Neural cell (in vitro differentiated cells): Measurements from ENCODE around the gene CACNA1E. TPM values are rescaled to one million over a fixed set of nuclear protein-coding genes. Genes with fewer than 3 reads are reported as not detected.

Experiments used
- H2AFZ ChIP-seq: fragments of 200-600, 300-800 bp; sonication (generic), shearing (Covaris generic); 2 replicates; pipeline ENCODE4 v1.6.0; 2014; ENCODE audit warnings: low read depth, mild to moderate bottlenecking, antibody characterized with exemption, low read length, moderate library complexity
- H3F3A ChIP-seq: fragments of 200-600 bp; shearing (Covaris generic); 2 replicates; pipeline ENCODE4 v1.6.1; 2016; ENCODE audit warnings: mild to moderate bottlenecking, moderate library complexity, mixed read lengths, antibody characterized with exemption, low read length; ENCODE audit not compliant: insufficient read depth, poor library complexity, severe bottlenecking
- H3K27ac ChIP-seq: fragments of 200-600, 300-800 bp; sonication (generic), shearing (Covaris generic); 2 replicates; pipeline ENCODE4 v1.5.1; 2014; ENCODE audit warnings: mild to moderate bottlenecking, low read length, moderate library complexity
- H3K27me3 ChIP-seq: fragments of 300-800, 200-600 bp; sonication (generic), shearing (Covaris generic); 2 replicates; pipeline ENCODE4 v1.6.0; 2014; ENCODE audit warnings: mild to moderate bottlenecking, low read depth, low read length, moderate library complexity; ENCODE audit not compliant: insufficient read depth
- H3K36me3 ChIP-seq: fragments of 300-800, 200-600 bp; sonication (generic), shearing (Covaris generic); 2 replicates; pipeline ENCODE4 v1.5.1; 2014; ENCODE audit warnings: mild to moderate bottlenecking, antibody characterized with exemption, low read length, moderate library complexity; ENCODE audit not compliant: insufficient read depth
- H3K4me2 ChIP-seq: fragments of 300-800, 200-600 bp; sonication (generic), shearing (Covaris generic); 2 replicates; pipeline ENCODE4 v1.6.0; 2014; ENCODE audit warnings: mild to moderate bottlenecking, low read length
- H3K4me3 ChIP-seq: fragments of 300-800, 200-600 bp; sonication (generic), shearing (Covaris generic); 2 replicates; pipeline ENCODE4 v1.5.1; 2014; ENCODE audit warnings: mild to moderate bottlenecking, low read length, moderate library complexity
- H3K79me2 ChIP-seq: fragments of 200-600 bp; shearing (Covaris generic); replicated peaks from 2 replicates; pipeline ENCODE4 v1.6.0; 2014; ENCODE audit warnings: mild to moderate bottlenecking, low read length, moderate library complexity; ENCODE audit not compliant: insufficient read depth
- H3K9ac ChIP-seq: fragments of 300-800, 200-600 bp; sonication (generic), shearing (Covaris generic); 2 replicates; pipeline ENCODE4 v1.6.1; 2016; ENCODE audit warnings: mild to moderate bottlenecking, low read length, mixed read lengths
- H3K9me2 ChIP-seq: fragments of 200-600 bp; shearing (Covaris generic); 2 replicates; pipeline ENCODE4 v1.6.1; 2016; ENCODE audit warnings: mild to moderate bottlenecking, low read length, mixed read lengths; ENCODE audit not compliant: insufficient read depth
- H3K9me3 ChIP-seq: fragments of 200-600, 300-800 bp; sonication (generic), shearing (Covaris generic); 2 replicates; pipeline ENCODE4 v1.6.1; 2016; ENCODE audit warnings: mild to moderate bottlenecking, mixed run types, low read length, moderate library complexity, mixed read lengths
- H4K20me1 ChIP-seq: fragments of 200-600 bp; shearing (Covaris generic); 2 replicates; pipeline ENCODE4 v1.6.1; 2016; ENCODE audit warnings: mild to moderate bottlenecking, mixed run types; ENCODE audit not compliant: insufficient read depth
- CTCF ChIP-seq: fragments of 450-650 bp; IDR thresholded peaks from 2 replicates; pipeline ENCODE4 v1.5.1; 2014; ENCODE audit warnings: antibody characterized with exemption, mild to moderate bottlenecking, moderate library complexity; ENCODE audit not compliant: poor library complexity, severe bottlenecking
- EP300 ChIP-seq: fragments of 450-650 bp; conservative IDR thresholded peaks from 2 replicates; pipeline ENCODE4 v1.6.1; 2014; ENCODE audit warnings: antibody characterized with exemption, mild to moderate bottlenecking, moderate library complexity; ENCODE audit not compliant: poor library complexity, severe bottlenecking
- EZH2 ChIP-seq: fragments of 200-600, 300-800 bp; shearing (Covaris generic), sonication (generic); IDR thresholded peaks from 2 replicates; pipeline ENCODE4 v1.6.1; 2014; ENCODE audit warnings: antibody characterized with exemption, low read length, borderline replicate concordance, mild to moderate bottlenecking; ENCODE audit not compliant: insufficient read depth, poor library complexity, severe bottlenecking
- MXI1 ChIP-seq: fragments of 450-650 bp; conservative IDR thresholded peaks from 2 replicates; pipeline ENCODE4 v1.6.1; 2014; ENCODE audit warnings: antibody characterized with exemption, mild to moderate bottlenecking; ENCODE audit not compliant: poor library complexity, severe bottlenecking
- POLR2AphosphoS5 ChIP-seq: IDR thresholded peaks from 2 replicates; pipeline ENCODE4 v1.6.1; 2012
- RAD21 ChIP-seq: fragments of 450-650 bp; conservative IDR thresholded peaks from 2 replicates; pipeline ENCODE4 v1.6.1; 2014; ENCODE audit warnings: antibody characterized with exemption, mild to moderate bottlenecking, moderate library complexity
- SMC3 ChIP-seq: fragments of 450-650 bp; conservative IDR thresholded peaks from 2 replicates; pipeline ENCODE4 v1.6.1; 2014; ENCODE audit warnings: antibody characterized with exemption, mild to moderate bottlenecking, moderate library complexity; ENCODE audit not compliant: poor library complexity
- TAF1 ChIP-seq: IDR thresholded peaks from 2 replicates; pipeline ENCODE4 v1.6.1; 2012; ENCODE audit warnings: low read depth
- polyA plus RNA-seq: library from polyadenylated mRNA; depleted of rRNA; stranded (reverse); fragments of >200 nt; gene quantifications from 2 replicates; pipeline ENCODE4 v1.2.3, GENCODE V29; 2014
- TF ChIP-seq, protein P1 (sequence below): IDR thresholded peaks from 2 replicates; pipeline ENCODE4 v1.6.1; 2012; ENCODE audit warnings: borderline replicate concordance

CACNA1E gene
- polyA plus RNA-seq, 1 donor from 2014 or later = 29.5 TPM

DNA sequence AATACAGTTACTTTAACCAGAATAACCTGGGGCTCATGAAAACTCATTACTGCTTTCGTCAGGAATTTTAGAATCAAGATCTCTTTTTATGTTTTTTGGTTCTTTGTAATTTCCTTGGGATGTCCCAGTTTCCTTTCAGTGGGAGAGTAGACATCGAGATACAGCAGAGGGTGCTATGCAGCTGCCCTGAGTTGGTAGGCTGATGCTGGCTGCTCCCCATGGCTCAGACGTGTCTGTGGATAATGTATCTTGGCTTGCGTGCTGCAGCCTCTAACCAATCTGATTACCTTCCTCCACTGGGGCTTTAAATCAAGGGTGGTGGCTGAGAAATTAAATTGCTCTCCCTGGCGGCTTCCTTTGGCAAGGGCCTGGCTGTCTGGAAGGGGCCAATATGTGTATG lies 253.7 kb downstream of the CACNA1E start:
- H3K9ac ChIP-seq = no peak overlapping the region
- peaks cover 5% of the 10 kb centered on the region for H3K36me3 ChIP-seq
- no peaks in the 10 kb centered on the region for H3K9me2 ChIP-seq
- no peaks in the 10 kb centered on the region for H4K20me1 ChIP-seq
- no peak overlapping the region for H3K4me3 ChIP-seq
- no peaks in the 10 kb centered on the region for H3K9me3 ChIP-seq
- no peak overlapping the region for H3K27ac ChIP-seq
- no peaks in the 10 kb centered on the region for H3K27me3 ChIP-seq
- H2AFZ ChIP-seq = no peak overlapping the region
- no peak for TF ChIP-seq EZH2
- TF ChIP-seq, protein P1, sequence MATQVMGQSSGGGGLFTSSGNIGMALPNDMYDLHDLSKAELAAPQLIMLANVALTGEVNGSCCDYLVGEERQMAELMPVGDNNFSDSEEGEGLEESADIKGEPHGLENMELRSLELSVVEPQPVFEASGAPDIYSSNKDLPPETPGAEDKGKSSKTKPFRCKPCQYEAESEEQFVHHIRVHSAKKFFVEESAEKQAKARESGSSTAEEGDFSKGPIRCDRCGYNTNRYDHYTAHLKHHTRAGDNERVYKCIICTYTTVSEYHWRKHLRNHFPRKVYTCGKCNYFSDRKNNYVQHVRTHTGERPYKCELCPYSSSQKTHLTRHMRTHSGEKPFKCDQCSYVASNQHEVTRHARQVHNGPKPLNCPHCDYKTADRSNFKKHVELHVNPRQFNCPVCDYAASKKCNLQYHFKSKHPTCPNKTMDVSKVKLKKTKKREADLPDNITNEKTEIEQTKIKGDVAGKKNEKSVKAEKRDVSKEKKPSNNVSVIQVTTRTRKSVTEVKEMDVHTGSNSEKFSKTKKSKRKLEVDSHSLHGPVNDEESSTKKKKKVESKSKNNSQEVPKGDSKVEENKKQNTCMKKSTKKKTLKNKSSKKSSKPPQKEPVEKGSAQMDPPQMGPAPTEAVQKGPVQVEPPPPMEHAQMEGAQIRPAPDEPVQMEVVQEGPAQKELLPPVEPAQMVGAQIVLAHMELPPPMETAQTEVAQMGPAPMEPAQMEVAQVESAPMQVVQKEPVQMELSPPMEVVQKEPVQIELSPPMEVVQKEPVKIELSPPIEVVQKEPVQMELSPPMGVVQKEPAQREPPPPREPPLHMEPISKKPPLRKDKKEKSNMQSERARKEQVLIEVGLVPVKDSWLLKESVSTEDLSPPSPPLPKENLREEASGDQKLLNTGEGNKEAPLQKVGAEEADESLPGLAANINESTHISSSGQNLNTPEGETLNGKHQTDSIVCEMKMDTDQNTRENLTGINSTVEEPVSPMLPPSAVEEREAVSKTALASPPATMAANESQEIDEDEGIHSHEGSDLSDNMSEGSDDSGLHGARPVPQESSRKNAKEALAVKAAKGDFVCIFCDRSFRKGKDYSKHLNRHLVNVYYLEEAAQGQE = no peak
- TF ChIP-seq RAD21 = no peak
- no peak for TF ChIP-seq CTCF
- no peak for TF ChIP-seq POLR2AphosphoS5
- TF ChIP-seq MXI1 = no peak
- TF ChIP-seq EP300 = no peak
- H3K79me2 ChIP-seq = no peaks in the 10 kb centered on the region
- no peaks in the 10 kb centered on the region for H3F3A ChIP-seq
- no peak overlapping the region for H3K4me2 ChIP-seq

GRCh38 chr1:181739214-181739613 lies 255.9 kb downstream of the CACNA1E start:
- H3K27me3 ChIP-seq = no peaks in the 10 kb centered on the region
- peaks cover 5% of the 10 kb centered on the region for H3K36me3 ChIP-seq
- H3K27ac ChIP-seq = peak overlapping the region; percentile 2
- no peaks in the 10 kb centered on the region for H3K9me3 ChIP-seq
- H3K79me2 ChIP-seq = no peaks in the 10 kb centered on the region
- H2AFZ ChIP-seq = no peak overlapping the region
- H3K9me2 ChIP-seq = no peaks in the 10 kb centered on the region
- no peaks in the 10 kb centered on the region for H4K20me1 ChIP-seq
- no peak overlapping the region for H3K4me3 ChIP-seq
- H3F3A ChIP-seq = no peaks in the 10 kb centered on the region
- no peak overlapping the region for H3K4me2 ChIP-seq
- TF ChIP-seq EP300 = no peak
- no peak overlapping the region for H3K9ac ChIP-seq

GRCh38 chr1:181742426-181742825 lies 259.1 kb downstream of the CACNA1E start:
- H3K9me2 ChIP-seq = no peaks in the 10 kb centered on the region
- H3K4me2 ChIP-seq = no peak overlapping the region
- no peak overlapping the region for H2AFZ ChIP-seq
- H4K20me1 ChIP-seq = no peaks in the 10 kb centered on the region
- H3K27ac ChIP-seq = no peak overlapping the region
- no peaks in the 10 kb centered on the region for H3K9me3 ChIP-seq
- H3K79me2 ChIP-seq = no peaks in the 10 kb centered on the region
- no peak overlapping the region for H3K4me3 ChIP-seq
- H3K27me3 ChIP-seq = no peaks in the 10 kb centered on the region
- H3F3A ChIP-seq = peaks cover under 1% of the 10 kb centered on the region
- no peak overlapping the region for H3K9ac ChIP-seq
- no peak for TF ChIP-seq EZH2
- TF ChIP-seq, protein P1 = no peak
- no peak for TF ChIP-seq SMC3
- no peak for TF ChIP-seq POLR2AphosphoS5
- TF ChIP-seq EP300 = no peak
- TF ChIP-seq CTCF = no peak
- TF ChIP-seq RAD21 = no peak
- no peak for TF ChIP-seq TAF1
- TF ChIP-seq MXI1 = no peak
- H3K36me3 ChIP-seq = peaks cover 5% of the 10 kb centered on the region
